Astrocyte (in vitro differentiated cells and primary cell): ENCODE measurements around the gene RNH1. TPM values are rescaled to one million over a fixed set of nuclear protein-coding genes. Genes with fewer than 3 reads are reported as not detected.

ENCODE experiments used
- DNase-seq: peaks from one replicate; pipeline ENCODE4 v3.0.0-alpha.2; 2010; ENCODE audit warnings: low read depth
- FAIRE-seq: peaks from 2 replicates; lab custom pipeline; 2011; peaks lifted over from hg19 to GRCh38; lab: Jason Lieb, UNC
- H2AFZ ChIP-seq: 2 replicates; pipeline ENCODE4 v1.6.0; 2012; ENCODE audit warnings: low read depth, low read length, inconsistent platforms
- H3K27ac ChIP-seq: 2 replicates; pipeline ENCODE4 v1.5.1; 2011; ENCODE audit warnings: low read depth, low read length, inconsistent platforms
- H3K27me3 ChIP-seq: 2 replicates; pipeline ENCODE4 v1.6.0; 2011; ENCODE audit warnings: low read length, inconsistent platforms; ENCODE audit not compliant: insufficient read depth
- H3K36me3 ChIP-seq: 2 replicates; pipeline ENCODE4 v1.5.1; 2011; ENCODE audit warnings: low read length, inconsistent platforms; ENCODE audit not compliant: insufficient read depth
- H3K4me1 ChIP-seq: 2 replicates; pipeline ENCODE4 v1.5.1; 2011; ENCODE audit warnings: low read length, inconsistent platforms; ENCODE audit not compliant: insufficient read depth
- H3K4me2 ChIP-seq: 2 replicates; pipeline ENCODE4 v1.6.0; 2012; ENCODE audit warnings: low read length, inconsistent platforms
- H3K4me3 ChIP-seq: 2 replicates; pipeline ENCODE4 v1.5.1; 2011; ENCODE audit warnings: low read depth, mild to moderate bottlenecking, low read length, inconsistent platforms; ENCODE audit not compliant: insufficient read depth
- H3K79me2 ChIP-seq: 2 replicates; pipeline ENCODE4 v1.6.0; 2012; ENCODE audit warnings: mild to moderate bottlenecking, low read length, inconsistent platforms; ENCODE audit not compliant: insufficient read depth
- H3K9ac ChIP-seq: 2 replicates; pipeline ENCODE4 v1.6.0; 2012; ENCODE audit warnings: mild to moderate bottlenecking, low read length, inconsistent platforms
- H3K9me3 ChIP-seq: 2 replicates; pipeline ENCODE4 v1.5.1; 2012; ENCODE audit warnings: low read depth, mild to moderate bottlenecking, low read length, inconsistent platforms; ENCODE audit not compliant: insufficient read depth
- H4K20me1 ChIP-seq: 2 replicates; pipeline ENCODE4 v1.6.0; 2012; ENCODE audit warnings: low read length, inconsistent platforms; ENCODE audit not compliant: insufficient read depth
- H3K27ac Mint-ChIP-seq: one replicate; pipeline ENCODE4 v1.8.0; 2021; ENCODE audit warnings: mild to moderate bottlenecking, mixed read lengths; ENCODE audit not compliant: unreplicated experiment
- H3K27me3 Mint-ChIP-seq: one replicate; pipeline ENCODE4 v1.8.0; 2021; ENCODE audit warnings: low read depth, mixed read lengths; ENCODE audit not compliant: unreplicated experiment
- H3K36me3 Mint-ChIP-seq: one replicate; pipeline ENCODE4 v1.8.0; 2021; ENCODE audit warnings: low read depth, mixed read lengths; ENCODE audit not compliant: unreplicated experiment
- H3K4me1 Mint-ChIP-seq: one replicate; pipeline ENCODE4 v1.8.0; 2021; ENCODE audit warnings: low read depth, mixed read lengths; ENCODE audit not compliant: unreplicated experiment
- H3K4me3 Mint-ChIP-seq: one replicate; pipeline ENCODE4 v1.8.0; 2021; ENCODE audit warnings: mild to moderate bottlenecking, moderate library complexity, mixed read lengths; ENCODE audit not compliant: unreplicated experiment
- H3K9me3 Mint-ChIP-seq: one replicate; pipeline ENCODE4 v1.8.0; 2021; ENCODE audit warnings: mild to moderate bottlenecking, mixed read lengths; ENCODE audit not compliant: unreplicated experiment
- EZH2 ChIP-seq: IDR thresholded peaks from 2 replicates; pipeline ENCODE4 v1.6.1; 2012; ENCODE audit warnings: mild to moderate bottlenecking, low read length, inconsistent platforms; ENCODE audit not compliant: insufficient read depth
- total RNA-seq: library from RNA; stranded (reverse); gene quantifications from 2 replicates; pipeline ENCODE4 v1.2.1, GENCODE V29; 2021
- TF ChIP-seq, protein P1 (sequence below): IDR thresholded peaks from 2 replicates; pipeline ENCODE4 v1.5.1; 2011; ENCODE audit warnings: low read depth, mild to moderate bottlenecking, inconsistent platforms, low read length, moderate library complexity; ENCODE audit not compliant: insufficient read depth

The RNH1 gene
- total RNA-seq, 1 donor from 2014 or later, result 117 TPM

DNA sequence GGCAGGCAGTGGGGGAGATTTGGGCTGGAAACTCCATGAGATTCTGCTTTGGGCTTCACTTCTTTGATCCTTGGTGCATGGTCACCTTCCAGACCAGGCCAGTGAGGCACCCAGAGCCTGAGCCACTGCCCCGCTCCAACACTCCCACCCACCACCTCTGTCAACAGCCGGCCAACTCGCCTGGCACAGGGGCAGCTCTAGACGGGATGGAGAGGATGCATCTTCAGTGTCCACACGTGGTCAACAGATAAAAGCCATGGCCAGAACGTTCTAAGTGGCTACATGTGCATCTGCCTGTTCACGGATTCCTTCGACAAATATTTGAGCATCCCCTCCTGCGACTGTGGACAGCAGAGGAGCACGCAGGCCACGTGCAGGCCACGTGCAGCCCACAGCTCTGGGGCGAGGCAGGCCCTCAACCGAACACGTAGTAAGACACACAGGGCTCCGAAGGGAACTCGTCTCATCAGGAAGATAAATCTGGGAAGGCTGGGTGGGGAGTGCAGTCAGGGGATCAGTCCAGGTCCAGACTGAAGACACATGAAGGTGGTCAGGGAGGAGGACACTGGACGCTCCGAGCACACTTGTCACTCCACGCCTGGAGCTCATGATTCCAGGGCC is 31.5 kb upstream of the RNH1 start:
- no peak overlapping the region for H3K27ac ChIP-seq
- DNase-seq, result no peak
- H3K27me3 ChIP-seq, result no peaks in the 10 kb centered on the region

GRCh38 chr11:537622-538430 is 30.8 kb upstream of the RNH1 start:
- H3K27ac Mint-ChIP-seq, result no peak overlapping the region
- H3K9ac ChIP-seq, result peak overlapping the region; percentile 44
- no peaks in the 10 kb centered on the region for H3K9me3 Mint-ChIP-seq

More for the DNA sequence above, 31.5 kb upstream of the RNH1 start:
- Histone ChIP-seq H3K36me3 (no peaks in the 10 kb centered on the region), H3K9me3 (no peaks in the 10 kb centered on the region), H3K4me1 (peaks cover 26% of the 10 kb centered on the region), H4K20me1 (peaks cover 13% of the 10 kb centered on the region), H3K9ac (no peak overlapping the region), H3K4me3 (no peak overlapping the region), H2AFZ (no peak overlapping the region), H3K79me2 (peaks cover 14% of the 10 kb centered on the region), H3K4me2 (no peak overlapping the region)
- no peak overlapping the region for H3K27ac Mint-ChIP-seq
- H3K9me3 Mint-ChIP-seq, result no peaks in the 10 kb centered on the region
- no peak overlapping the region for H3K4me3 Mint-ChIP-seq
- peaks cover 6% of the 10 kb centered on the region for H3K27me3 Mint-ChIP-seq
- peaks cover 4% of the 10 kb centered on the region for H3K4me1 Mint-ChIP-seq
- TF ChIP-seq EZH2, result no peak
- TF ChIP-seq, protein P1, sequence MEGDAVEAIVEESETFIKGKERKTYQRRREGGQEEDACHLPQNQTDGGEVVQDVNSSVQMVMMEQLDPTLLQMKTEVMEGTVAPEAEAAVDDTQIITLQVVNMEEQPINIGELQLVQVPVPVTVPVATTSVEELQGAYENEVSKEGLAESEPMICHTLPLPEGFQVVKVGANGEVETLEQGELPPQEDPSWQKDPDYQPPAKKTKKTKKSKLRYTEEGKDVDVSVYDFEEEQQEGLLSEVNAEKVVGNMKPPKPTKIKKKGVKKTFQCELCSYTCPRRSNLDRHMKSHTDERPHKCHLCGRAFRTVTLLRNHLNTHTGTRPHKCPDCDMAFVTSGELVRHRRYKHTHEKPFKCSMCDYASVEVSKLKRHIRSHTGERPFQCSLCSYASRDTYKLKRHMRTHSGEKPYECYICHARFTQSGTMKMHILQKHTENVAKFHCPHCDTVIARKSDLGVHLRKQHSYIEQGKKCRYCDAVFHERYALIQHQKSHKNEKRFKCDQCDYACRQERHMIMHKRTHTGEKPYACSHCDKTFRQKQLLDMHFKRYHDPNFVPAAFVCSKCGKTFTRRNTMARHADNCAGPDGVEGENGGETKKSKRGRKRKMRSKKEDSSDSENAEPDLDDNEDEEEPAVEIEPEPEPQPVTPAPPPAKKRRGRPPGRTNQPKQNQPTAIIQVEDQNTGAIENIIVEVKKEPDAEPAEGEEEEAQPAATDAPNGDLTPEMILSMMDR, result no peak
- H3K36me3 Mint-ChIP-seq, result peaks cover 2% of the 10 kb centered on the region
- FAIRE-seq, result no peak

More at GRCh38 chr11:537622-538430, 30.8 kb upstream of the RNH1 start:
- FAIRE-seq, result no peak
- H3K27ac ChIP-seq, result peak overlapping the region; percentile 9
- peaks cover 20% of the 10 kb centered on the region for H3K79me2 ChIP-seq
- no peaks in the 10 kb centered on the region for H3K9me3 ChIP-seq
- no peak for DNase-seq
- peak overlapping the region; percentile 33 for H3K4me3 ChIP-seq
- peaks cover 6% of the 10 kb centered on the region for H3K27me3 Mint-ChIP-seq
- H3K36me3 Mint-ChIP-seq, result peaks cover 2% of the 10 kb centered on the region
- H3K27me3 ChIP-seq, result no peaks in the 10 kb centered on the region
- H3K4me3 Mint-ChIP-seq, result no peak overlapping the region
- peak overlapping the region; percentile 86 for H2AFZ ChIP-seq
- H3K4me2 ChIP-seq, result peak overlapping the region; percentile 86
- peaks cover 26% of the 10 kb centered on the region for H3K4me1 ChIP-seq
- H3K4me1 Mint-ChIP-seq, result peaks cover 4% of the 10 kb centered on the region
- H4K20me1 ChIP-seq, result peaks cover 17% of the 10 kb centered on the region
- TF ChIP-seq, protein P1, result no peak
- TF ChIP-seq EZH2, result no peak
- no peaks in the 10 kb centered on the region for H3K36me3 ChIP-seq
